CD4-positive, CD25-positive, alpha-beta regulatory T cell (primary cell): ENCODE measurements around the gene TMEM131. TPM values are rescaled to one million over a fixed set of nuclear protein-coding genes. Genes with fewer than 3 reads are reported as not detected.

Experiments used
- ATAC-seq, 2 donors: fragments of 150-1000 bp; cut with Tn5 transposase; one replicate each; pipeline ENCODE4 v1.10.0; 2021; ENCODE audit warnings: low read depth in 2 of 2, moderate number of reproducible peaks in 2 of 2, moderate library complexity in 1 of 2
- DNase-seq, 3 donors: peaks; one replicate each; pipeline versions ENCODE4 v3.0.0 to v3.0.0-alpha.2; 2012 to 2022; ENCODE audit warnings: mixed read lengths in 1 of 3
- H3K27ac ChIP-seq: one replicate; pipeline ENCODE4 v1.7.0; 2013; ENCODE audit warnings: mild to moderate bottlenecking, low read length; ENCODE audit not compliant: insufficient read depth, poor library complexity, severe bottlenecking
- H3K27me3 ChIP-seq: one replicate; pipeline ENCODE4 v1.7.0; 2013; ENCODE audit warnings: low read length; ENCODE audit not compliant: control insufficient read depth, insufficient read depth
- H3K36me3 ChIP-seq: one replicate; pipeline ENCODE4 v1.7.0; 2013; ENCODE audit warnings: mild to moderate bottlenecking, low read length, moderate library complexity; ENCODE audit not compliant: control insufficient read depth, insufficient read depth
- H3K4me1 ChIP-seq: 2 replicates; pipeline ENCODE4 v1.7.0; 2013; ENCODE audit warnings: mild to moderate bottlenecking, low read length; ENCODE audit not compliant: insufficient read depth, control insufficient read depth, poor library complexity, severe bottlenecking
- H3K4me3 ChIP-seq: one replicate; pipeline ENCODE4 v1.7.0; 2013; ENCODE audit warnings: low read depth, mild to moderate bottlenecking, low read length, moderate library complexity
- H3K9me3 ChIP-seq, 2 experiments: 1 replicate in 1 of 2; 2 replicates in 1 of 2; pipeline ENCODE4 v1.7.0; 2013; ENCODE audit warnings: low read length in 2 of 2, mild to moderate bottlenecking in 1 of 2, moderate library complexity in 1 of 2; ENCODE audit not compliant: control insufficient read depth in 2 of 2
- H3K27ac Mint-ChIP-seq, 3 donors: one replicate each; pipeline ENCODE4 v1.8.0; 2020 to 2022; ENCODE audit warnings: mild to moderate bottlenecking in 3 of 3, mixed read lengths in 3 of 3, moderate library complexity in 2 of 3
- H3K27me3 Mint-ChIP-seq: one replicate; pipeline ENCODE4 v1.8.0; 2022; ENCODE audit warnings: mild to moderate bottlenecking, mixed read lengths
- H3K36me3 Mint-ChIP-seq: one replicate; pipeline ENCODE4 v1.8.0; 2020; ENCODE audit warnings: mixed read lengths
- H3K4me1 Mint-ChIP-seq, 4 donors: one replicate each; pipeline ENCODE4 v1.8.0; 2020 to 2022; ENCODE audit warnings: mixed read lengths in 4 of 4, mild to moderate bottlenecking in 1 of 4
- H3K4me3 Mint-ChIP-seq, 4 donors: one replicate each; pipeline ENCODE4 v1.8.0; 2020 to 2022; ENCODE audit warnings: mild to moderate bottlenecking in 4 of 4, mixed read lengths in 4 of 4, moderate library complexity in 3 of 4
- H3K9me3 Mint-ChIP-seq, 7 donors: one replicate each; pipeline ENCODE4 v1.8.0; 2020 to 2022; ENCODE audit warnings: mixed read lengths in 7 of 7, mild to moderate bottlenecking in 3 of 7, moderate library complexity in 2 of 7
- polyA plus RNA-seq, 4 donors: library from polyadenylated mRNA; unstranded; fragments of 300-500 nt; fragmentation: Illumina TruSeq; gene quantifications; one replicate each; pipeline ENCODE4 v1.2.3, GENCODE V29; 2021
- total RNA-seq: library from RNA; stranded (reverse); gene quantifications from one replicate; pipeline ENCODE4 v1.2.3, GENCODE V29; 2022

Gene TMEM131
- total and polyA plus RNA-seq, 5 donors from 2014 or later, result 6.7 to 34.1 (median 8.0) TPM

GRCh38 chr2:97788986-97789644, 206.6 kb downstream of the TMEM131 start:
- no peaks in the 10 kb centered on the region for H3K9me3 Mint-ChIP-seq
- Histone ChIP-seq H3K4me3 (no peak overlapping the region), H3K9me3 (no peaks in the 10 kb centered on the region), H3K27me3 (no peaks in the 10 kb centered on the region), H3K27ac (no peak overlapping the region), H3K36me3 (peaks cover 34% of the 10 kb centered on the region), H3K4me1 (no peaks in the 10 kb centered on the region)
- H3K4me3 Mint-ChIP-seq, result no peak overlapping the region
- ATAC-seq, result no peak
- H3K4me1 Mint-ChIP-seq, result peaks cover 0 to 3% (median 0%) of the 10 kb centered on the region in 4 donors
- no peak overlapping the region for H3K27ac Mint-ChIP-seq
- DNase-seq, result no peak
- no peaks in the 10 kb centered on the region for H3K27me3 Mint-ChIP-seq
- H3K36me3 Mint-ChIP-seq, result peaks cover 39% of the 10 kb centered on the region

DNA sequence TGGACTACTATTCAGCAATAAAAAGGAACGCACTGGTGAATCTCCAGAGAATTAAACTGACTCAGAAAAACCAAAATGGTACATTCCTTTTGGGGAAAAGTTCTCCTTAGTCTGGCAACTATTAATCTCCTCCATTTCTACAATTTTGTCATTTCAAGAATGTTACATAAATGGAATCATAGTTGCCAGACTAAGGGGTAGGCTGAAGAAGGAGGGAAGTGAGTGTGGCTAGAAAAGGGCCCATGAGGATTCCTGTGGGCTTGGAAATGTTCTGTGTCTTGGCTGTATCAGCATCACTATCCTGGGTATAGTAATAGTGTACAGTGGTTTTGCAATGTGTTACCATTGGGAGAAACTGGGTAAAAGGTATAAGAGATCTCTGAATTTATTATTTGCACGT, 209.9 kb downstream of the TMEM131 start:
- H3K27me3 ChIP-seq, result no peaks in the 10 kb centered on the region
- no peaks in the 10 kb centered on the region for H3K9me3 Mint-ChIP-seq
- no peak overlapping the region for H3K27ac Mint-ChIP-seq
- H3K4me1 Mint-ChIP-seq, result peaks cover 0 to 3% (median 1%) of the 10 kb centered on the region in 4 donors
- peaks cover 11% of the 10 kb centered on the region for H3K36me3 ChIP-seq
- no peak overlapping the region for H3K27ac ChIP-seq
- peaks cover 23% of the 10 kb centered on the region for H3K36me3 Mint-ChIP-seq
- H3K9me3 ChIP-seq, result no peaks in the 10 kb centered on the region
- ATAC-seq (no peak), DNase-seq (no peak)
- H3K4me3 Mint-ChIP-seq, result no peak overlapping the region
- no peaks in the 10 kb centered on the region for H3K4me1 ChIP-seq
- H3K27me3 Mint-ChIP-seq, result no peaks in the 10 kb centered on the region
- H3K4me3 ChIP-seq, result no peak overlapping the region

DNA sequence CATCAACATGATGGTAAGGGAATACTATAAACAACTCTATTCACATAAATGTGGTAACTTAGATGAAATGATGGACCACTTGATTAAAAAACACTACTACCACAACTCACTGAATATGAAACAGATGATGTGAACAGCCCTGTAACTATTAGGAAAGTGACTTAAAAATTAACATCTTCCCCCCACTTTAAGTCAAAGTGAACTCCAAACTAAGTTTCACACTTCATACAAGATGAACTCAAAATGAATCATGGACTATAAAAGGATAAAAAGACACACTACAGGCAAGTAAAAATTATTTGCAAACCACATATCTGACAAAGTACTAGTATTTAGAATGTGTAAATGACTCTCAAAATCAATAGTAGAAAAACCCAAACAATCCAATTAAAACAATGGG, 210.8 kb downstream of the TMEM131 start:
- Mint-ChIP-seq H3K4me1 (peaks cover 0 to 3% (median 1%) of the 10 kb centered on the region in 4 donors), H3K4me3 (no peak overlapping the region), H3K36me3 (peaks cover 24% of the 10 kb centered on the region), H3K9me3 (no peaks in the 10 kb centered on the region), H3K27me3 (no peaks in the 10 kb centered on the region), H3K27ac (no peak overlapping the region)
- Histone ChIP-seq H3K9me3 (no peaks in the 10 kb centered on the region), H3K27ac (no peak overlapping the region), H3K36me3 (peaks cover 11% of the 10 kb centered on the region), H3K4me3 (no peak overlapping the region), H3K4me1 (no peaks in the 10 kb centered on the region), H3K27me3 (no peaks in the 10 kb centered on the region)
- no peak for ATAC-seq
- no peak for DNase-seq

GRCh38 chr2:97781981-97782380, 213.8 kb downstream of the TMEM131 start:
- ATAC-seq (no peak), DNase-seq (no peak)
- no peaks in the 10 kb centered on the region for H3K27me3 ChIP-seq
- Mint-ChIP-seq H3K27ac (no peak overlapping the region), H3K27me3 (no peaks in the 10 kb centered on the region), H3K4me3 (no peak overlapping the region), H3K9me3 (peaks cover 0 to 3% (median 0%) of the 10 kb centered on the region in 7 donors), H3K4me1 (peaks cover 0 to 3% (median 1%) of the 10 kb centered on the region in 4 donors), H3K36me3 (peaks cover 21% of the 10 kb centered on the region)
- H3K4me3 ChIP-seq, result no peak overlapping the region
- no peaks in the 10 kb centered on the region for H3K9me3 ChIP-seq
- no peaks in the 10 kb centered on the region for H3K4me1 ChIP-seq
- H3K36me3 ChIP-seq, result peaks cover 7% of the 10 kb centered on the region
- H3K27ac ChIP-seq, result no peak overlapping the region

- ATAC-seq, result no peak
- Histone ChIP-seq H3K4me1 (no peaks in the 10 kb centered on the region), H3K9me3 (no peaks in the 10 kb centered on the region), H3K36me3 (peaks cover 18% of the 10 kb centered on the region), H3K27me3 (no peaks in the 10 kb centered on the region), H3K27ac (no peak overlapping the region), H3K4me3 (no peak overlapping the region)
- Mint-ChIP-seq H3K27me3 (no peaks in the 10 kb centered on the region), H3K9me3 (peaks cover 0 to 3% (median 0%) of the 10 kb centered on the region in 7 donors), H3K4me1 (peaks cover 0 to 5% (median 2%) of the 10 kb centered on the region in 4 donors), H3K27ac (no peak overlapping the region), H3K4me3 (no peak overlapping the region), H3K36me3 (peaks cover 39% of the 10 kb centered on the region)
- no peak for DNase-seq
These were observed 216.6 kb downstream of the TMEM131 start for GRCh38 chr2:97779141-97779540.

- ATAC-seq, result no peak
- Histone ChIP-seq H3K27ac (no peak overlapping the region), H3K27me3 (no peaks in the 10 kb centered on the region), H3K4me1 (no peaks in the 10 kb centered on the region), H3K36me3 (peaks cover 18% of the 10 kb centered on the region), H3K9me3 (no peaks in the 10 kb centered on the region), H3K4me3 (no peak overlapping the region)
- Mint-ChIP-seq H3K4me1 (peaks cover 0 to 5% (median 0%) of the 10 kb centered on the region in 4 donors), H3K9me3 (peaks cover 0 to 3% (median 0%) of the 10 kb centered on the region in 7 donors), H3K27me3 (no peaks in the 10 kb centered on the region), H3K27ac (no peak overlapping the region), H3K4me3 (no peak overlapping the region), H3K36me3 (peaks cover 48% of the 10 kb centered on the region)
- no peak for DNase-seq
These were observed 220.7 kb downstream of the TMEM131 start for GRCh38 chr2:97775074-97775473.

DNA sequence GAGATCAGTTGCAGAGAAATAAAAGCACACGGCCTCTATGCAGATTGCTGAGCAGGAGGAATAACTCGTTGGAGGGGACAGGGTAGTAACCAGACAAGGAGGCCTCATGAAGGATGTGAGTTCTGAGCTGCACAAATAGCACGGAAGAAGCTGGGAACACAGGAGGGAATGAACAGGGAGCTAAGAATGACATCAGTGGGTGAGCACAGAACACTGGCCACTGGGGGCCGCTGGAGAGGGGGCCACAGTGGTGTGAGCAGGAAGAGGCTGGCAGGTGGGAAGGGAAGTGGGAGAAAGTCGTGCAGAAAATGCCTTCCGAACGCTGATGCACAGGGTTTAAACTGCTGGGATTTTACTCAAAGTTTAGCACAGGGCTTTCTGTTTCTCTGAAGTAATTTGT, 221.3 kb downstream of the TMEM131 start:
- peaks cover 46% of the 10 kb centered on the region for H3K36me3 Mint-ChIP-seq

DNA sequence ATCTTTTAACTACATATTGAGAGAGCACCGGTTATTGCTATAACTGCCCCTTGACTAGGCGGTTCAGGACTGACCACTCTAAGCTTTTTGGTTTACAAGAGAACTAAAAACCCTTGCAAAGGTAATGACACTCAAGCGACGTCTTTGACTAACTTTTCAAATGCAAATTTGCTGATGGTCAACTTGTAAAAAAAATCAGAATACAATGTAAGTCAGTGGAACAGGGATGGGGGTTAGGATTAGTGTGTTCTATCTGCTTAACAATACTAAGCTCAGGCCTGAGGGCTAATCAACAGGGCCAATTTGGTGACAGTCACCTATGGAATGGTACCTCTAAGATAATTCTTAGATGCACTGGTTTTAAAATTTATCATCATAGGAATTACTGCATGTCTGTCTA, 225.3 kb downstream of the TMEM131 start:
- Histone ChIP-seq H3K4me3 (no peak overlapping the region), H3K27ac (no peak overlapping the region), H3K36me3 (peaks cover 20% of the 10 kb centered on the region), H3K9me3 (no peaks in the 10 kb centered on the region), H3K4me1 (no peaks in the 10 kb centered on the region), H3K27me3 (no peaks in the 10 kb centered on the region)
- Mint-ChIP-seq H3K36me3 (peaks cover 38% of the 10 kb centered on the region), H3K4me1 (peaks cover 0 to 14% (median 10%) of the 10 kb centered on the region in 4 donors), H3K4me3 (no peak overlapping the region), H3K27ac (no peak overlapping the region), H3K27me3 (no peaks in the 10 kb centered on the region), H3K9me3 (no peaks in the 10 kb centered on the region)
- DNase-seq, result no peak
- ATAC-seq, result no peak

More for the DNA sequence above, 221.3 kb downstream of the TMEM131 start:
- Histone ChIP-seq H3K27ac (no peak overlapping the region), H3K27me3 (no peaks in the 10 kb centered on the region), H3K36me3 (peaks cover 18% of the 10 kb centered on the region), H3K9me3 (no peaks in the 10 kb centered on the region), H3K4me1 (no peaks in the 10 kb centered on the region), H3K4me3 (no peak overlapping the region)
- DNase-seq (no peak), ATAC-seq (no peak)
- Mint-ChIP-seq H3K4me1 (peaks cover 0 to 5% (median 0%) of the 10 kb centered on the region in 4 donors), H3K27ac (peak overlapping the region in 1 of 3 donors; percentile 41), H3K4me3 (no peak overlapping the region), H3K27me3 (no peaks in the 10 kb centered on the region), H3K9me3 (peaks cover 0 to 3% (median 0%) of the 10 kb centered on the region in 7 donors)
